GM21723 (cell line): ENCODE data around the gene SIRPD.
A peak's percentile ranks its signal among the peaks of the same experiment; 100 is the strongest.

Experiments
- ATAC-seq: cut with Tn5 transposase; IDR thresholded peaks from one replicate; pipeline ENCODE4 v1.9.1; 2021; ENCODE audit warnings: mild to moderate bottlenecking, moderate library complexity; ENCODE audit not compliant: unreplicated experiment

Gene SIRPD

DNA sequence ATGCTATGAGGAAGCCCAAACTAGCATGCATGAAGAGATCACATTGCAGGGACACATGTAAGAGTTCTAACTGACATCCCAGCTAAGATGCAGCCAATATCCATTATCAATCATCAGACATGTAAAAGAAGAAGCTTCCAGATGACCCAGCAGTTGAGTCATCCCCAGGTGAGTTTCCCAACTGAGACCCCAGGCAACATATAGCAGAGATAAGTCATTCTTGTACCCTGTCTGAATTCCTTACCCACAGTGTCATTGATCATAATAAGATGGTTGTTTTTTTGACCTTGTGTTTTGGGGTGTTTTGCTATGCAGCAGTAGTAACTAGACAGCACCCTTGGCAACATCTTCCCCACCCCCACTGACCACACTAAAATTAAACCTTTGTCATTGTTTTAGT, 18.9 kb downstream of the SIRPD start:
- no peak for ATAC-seq

- ATAC-seq, result no peak
These were observed 19.8 kb downstream of the SIRPD start for GRCh38 chr20:1537731-1538058.

- no peak for ATAC-seq
These were observed 20.4 kb downstream of the SIRPD start for GRCh38 chr20:1536893-1537730.

DNA sequence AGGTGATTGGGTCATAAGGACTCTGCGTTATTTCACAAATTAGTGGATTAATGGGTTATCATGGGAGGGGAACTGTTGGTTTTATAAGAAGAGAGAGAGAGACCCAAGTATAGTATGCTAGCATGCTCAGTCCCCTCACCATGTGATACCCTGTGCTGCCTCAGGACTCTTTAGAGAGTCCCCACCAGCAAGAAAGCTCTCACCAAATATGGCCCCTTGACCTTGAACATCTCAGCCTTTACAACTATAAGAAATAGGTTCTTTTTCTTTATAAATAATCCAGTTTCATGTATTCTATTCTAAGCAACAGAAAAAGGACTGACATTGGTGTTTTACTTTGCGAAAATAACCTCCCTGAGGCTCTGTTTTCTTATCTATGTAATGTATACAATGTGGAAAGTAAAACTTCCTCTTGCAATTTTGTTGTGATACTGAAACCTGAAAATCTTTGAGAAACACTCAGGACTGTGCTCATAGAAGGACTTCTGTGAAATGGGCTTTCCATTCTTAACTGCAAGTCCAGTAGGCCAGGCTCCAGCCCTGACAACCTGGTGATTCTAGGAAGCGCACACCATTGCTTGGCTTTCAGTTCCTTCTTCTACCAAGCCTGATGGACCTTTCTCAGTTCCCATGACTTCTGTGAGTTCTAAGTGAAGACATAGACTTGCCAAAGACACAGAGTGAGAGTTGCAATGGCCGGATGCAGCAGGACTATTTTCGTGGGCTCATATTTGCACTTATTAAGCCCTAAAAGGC, 21.9 kb downstream of the SIRPD start:
- ATAC-seq, result peak; percentile 90

DNA sequence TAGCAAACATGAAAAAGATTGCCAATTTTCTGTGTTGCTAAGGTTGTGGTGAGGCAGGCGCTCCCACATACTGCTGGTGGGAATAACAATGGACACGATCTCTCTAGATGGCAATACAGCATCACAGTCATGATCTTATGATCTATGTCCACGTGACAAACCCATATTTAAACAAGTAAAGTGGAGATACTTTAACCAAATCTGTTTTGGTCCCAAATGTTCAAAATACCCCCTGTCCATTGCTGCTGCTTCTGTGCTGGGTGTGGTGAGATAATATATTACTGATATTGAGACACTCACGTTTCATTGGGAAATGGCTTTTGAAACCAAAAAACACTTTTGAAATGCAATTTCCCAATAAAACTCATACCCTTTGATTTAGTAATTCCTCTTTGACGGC, 23.0 kb downstream of the SIRPD start:
- ATAC-seq, result no peak

- ATAC-seq, result no peak
These were observed 24.4 kb downstream of the SIRPD start for GRCh38 chr20:1533059-1533458.

DNA sequence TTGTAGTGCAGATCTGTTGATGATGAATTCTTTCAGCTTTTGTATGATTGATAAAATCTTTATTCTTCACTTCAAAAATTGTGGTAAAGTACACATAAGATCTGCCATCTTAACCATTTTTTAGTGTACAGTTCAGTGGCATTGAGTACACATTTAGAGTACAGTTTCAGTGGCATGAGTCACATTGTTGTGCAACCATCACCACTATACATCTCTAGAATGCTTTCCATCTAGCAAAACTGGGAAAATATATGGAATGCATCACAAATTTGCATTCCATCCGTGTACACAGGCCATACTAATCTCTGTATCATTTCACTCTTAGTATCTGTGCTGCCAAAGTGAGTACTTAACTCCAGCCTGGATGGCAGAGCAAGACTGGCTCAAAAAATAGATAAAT, 28.7 kb downstream of the SIRPD start:
- ATAC-seq, result no peak

GRCh38 chr20:1527923-1528322, 29.6 kb downstream of the SIRPD start:
- ATAC-seq, result no peak

GRCh38 chr20:1526896-1527295, 30.6 kb downstream of the SIRPD start:
- ATAC-seq, result no peak

GRCh38 chr20:1526310-1526709, 31.2 kb downstream of the SIRPD start:
- ATAC-seq, result no peak

GRCh38 chr20:1524004-1524403, 33.5 kb downstream of the SIRPD start:
- ATAC-seq, result no peak

DNA sequence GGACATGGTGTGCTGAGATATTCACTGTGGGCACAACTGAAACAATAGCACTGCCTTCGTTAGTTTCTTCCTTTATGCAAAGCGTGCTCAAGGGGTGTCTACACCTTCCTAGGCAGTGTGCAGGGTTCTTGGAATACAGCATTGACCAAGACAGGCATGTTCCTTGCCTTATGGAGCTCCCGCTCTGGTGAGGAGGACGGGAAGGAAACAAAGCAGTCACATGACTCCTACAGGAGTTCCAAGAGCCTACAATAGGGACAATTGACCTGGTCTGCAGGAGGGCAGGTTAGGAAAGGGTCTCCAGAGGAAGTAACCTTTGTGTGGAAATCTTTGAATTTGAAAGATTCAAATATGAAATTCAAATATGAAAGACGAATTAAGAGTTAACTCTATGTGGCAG, 40.5 kb downstream of the SIRPD start:
- no peak for ATAC-seq

DNA sequence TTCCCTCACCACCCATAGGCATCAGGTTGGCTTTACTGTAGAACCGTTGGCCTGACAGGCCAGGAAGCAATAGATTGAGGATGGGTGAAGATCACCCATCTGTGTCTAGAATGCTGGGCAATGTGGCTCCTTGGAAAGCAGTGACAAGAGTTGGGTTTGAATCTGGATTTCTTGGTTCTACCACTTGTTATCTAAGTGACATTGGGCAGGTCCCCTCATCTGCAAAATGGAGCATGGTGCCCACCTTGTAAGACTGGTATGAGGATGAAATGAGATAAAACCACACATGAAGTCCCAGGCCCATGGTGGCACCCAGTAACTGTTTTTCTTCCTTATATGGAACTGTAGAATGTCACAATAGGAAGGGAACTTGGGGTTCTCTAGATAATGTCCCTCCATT, 43.7 kb downstream of the SIRPD start:
- no peak for ATAC-seq

- no peak for ATAC-seq
These were observed 48.3 kb downstream of the SIRPD start for GRCh38 chr20:1509237-1509636.

DNA sequence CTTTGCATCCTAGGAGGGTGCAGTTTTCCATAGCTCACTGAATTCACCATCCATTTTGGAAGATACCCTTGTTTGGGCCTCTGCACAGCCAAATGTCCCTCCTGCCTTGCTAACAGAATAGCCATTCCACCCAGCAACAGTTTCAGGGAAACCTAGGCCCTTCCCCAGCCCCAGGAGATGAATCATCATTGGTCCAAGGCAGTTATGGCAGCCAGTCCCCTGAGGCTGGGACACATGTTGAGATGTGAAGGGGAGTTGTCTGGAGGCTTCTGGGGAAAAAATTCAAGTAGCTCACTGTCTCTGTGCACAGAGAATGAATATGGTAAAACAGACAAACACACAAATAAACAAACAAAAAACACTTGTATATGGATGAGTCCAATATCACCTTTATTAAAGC, 48.9 kb downstream of the SIRPD start:
- no peak for ATAC-seq

DNA sequence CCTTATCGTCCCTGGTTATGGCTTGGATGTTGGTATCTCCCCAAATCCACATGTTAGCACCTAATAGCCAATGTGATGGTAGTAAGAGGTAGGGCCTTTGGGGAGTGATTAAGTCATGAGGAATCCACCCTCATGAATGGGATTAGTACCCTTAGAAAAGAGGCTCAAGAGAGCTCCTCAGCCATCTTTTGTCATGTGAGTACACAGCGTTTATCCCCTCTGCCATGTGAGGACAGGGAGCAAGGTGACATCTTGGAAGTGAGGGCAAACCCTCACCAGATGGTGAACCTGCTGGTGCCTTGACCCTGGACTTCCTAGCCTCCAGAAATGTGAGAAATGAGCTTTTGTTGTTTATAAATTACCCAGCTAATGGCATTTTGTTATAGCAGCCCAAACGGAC, 50.2 kb downstream of the SIRPD start:
- ATAC-seq, result no peak

GRCh38 chr20:1505871-1506270, 51.6 kb downstream of the SIRPD start:
- ATAC-seq, result no peak

DNA sequence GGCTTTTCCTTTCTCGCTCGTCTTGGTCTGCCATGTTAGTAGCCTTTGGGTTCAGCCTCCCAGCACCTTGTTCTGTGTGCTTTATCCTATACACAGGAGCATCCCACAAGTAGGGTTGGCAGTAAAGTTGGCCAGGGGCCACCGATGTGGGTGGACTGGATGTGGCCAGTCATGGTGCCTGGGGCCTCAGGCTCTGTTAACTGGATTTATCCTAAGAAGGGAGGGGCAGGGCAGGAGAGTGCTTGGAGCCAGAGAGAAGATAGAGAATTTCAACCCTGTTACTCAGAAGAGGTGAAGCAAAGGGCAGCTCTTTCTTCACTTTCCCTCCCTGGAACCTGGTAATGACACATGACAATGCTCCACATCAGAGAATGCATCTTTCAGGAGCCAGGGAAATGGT, 52.1 kb downstream of the SIRPD start:
- ATAC-seq, result no peak

DNA sequence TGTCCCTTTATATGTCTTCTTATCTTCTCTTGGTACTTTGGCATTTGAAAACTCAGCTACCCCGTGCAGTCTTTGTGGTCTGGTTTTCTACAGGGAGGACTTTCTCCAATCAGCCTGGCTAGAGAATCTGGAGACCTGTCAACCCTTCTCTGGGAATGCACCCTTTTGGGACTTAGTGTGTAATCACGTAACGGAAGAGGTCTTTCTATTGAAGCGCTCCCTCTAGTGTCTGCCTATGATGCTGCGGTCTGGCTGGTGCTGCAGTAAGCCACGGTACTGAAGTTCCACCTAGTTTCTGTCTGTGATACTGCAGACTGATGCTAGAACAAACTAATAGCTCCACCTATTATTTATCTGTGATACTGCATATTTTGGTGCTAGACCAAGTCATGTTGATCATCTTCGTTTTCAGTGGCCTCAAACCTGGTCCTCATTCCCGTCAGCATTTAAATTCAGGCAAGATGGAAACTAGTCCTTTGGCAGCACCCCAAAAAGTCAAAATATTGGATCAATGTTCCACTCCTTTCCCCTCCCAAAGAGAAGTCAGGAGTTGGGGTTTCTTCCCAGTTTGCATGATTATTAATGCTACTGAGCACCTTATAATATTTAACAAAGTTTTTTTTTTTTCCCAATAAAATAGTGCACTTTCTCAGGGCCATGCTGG, 53.8 kb downstream of the SIRPD start:
- peak; percentile 99 for ATAC-seq

DNA sequence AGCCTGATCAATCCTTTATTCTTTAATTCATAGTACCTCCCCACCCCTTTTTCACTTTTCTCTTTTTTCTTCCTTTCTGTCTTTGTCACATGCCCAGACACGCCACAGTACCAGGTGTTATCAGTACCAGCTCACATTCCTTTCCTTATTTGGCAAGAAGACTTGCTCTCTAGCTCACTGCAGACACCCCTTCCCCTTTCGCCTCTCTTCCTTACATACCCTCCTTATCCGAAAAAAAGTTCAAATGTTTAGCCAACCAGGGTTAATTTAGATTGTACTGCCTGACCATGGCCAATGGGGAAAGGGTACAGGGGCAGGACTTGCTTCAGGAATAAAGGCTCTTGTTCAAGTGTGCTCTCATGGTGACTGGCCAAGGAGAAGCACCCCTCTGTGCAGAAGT, 57.0 kb downstream of the SIRPD start:
- ATAC-seq, result no peak

- no peak for ATAC-seq
These were observed 57.7 kb downstream of the SIRPD start for GRCh38 chr20:1499528-1500420.
